KBM-7 (cell line): Measurements from ENCODE around the gene DDX18.

Experiments
- DNase-seq: peaks from one replicate; pipeline ENCODE4 v3.0.0-alpha.2; 2015
- in situ Hi-C: fragments of 300-500 bp; cut with MboI; formaldehyde crosslinking; loops from 2 replicates; pipeline ENCODE4 v1.14.3; 2020; ENCODE audit warnings: low sequenced_read_pairs, low pct_unique_long_range_greater_than_20kb, mixed read lengths

The DDX18 gene

DNA sequence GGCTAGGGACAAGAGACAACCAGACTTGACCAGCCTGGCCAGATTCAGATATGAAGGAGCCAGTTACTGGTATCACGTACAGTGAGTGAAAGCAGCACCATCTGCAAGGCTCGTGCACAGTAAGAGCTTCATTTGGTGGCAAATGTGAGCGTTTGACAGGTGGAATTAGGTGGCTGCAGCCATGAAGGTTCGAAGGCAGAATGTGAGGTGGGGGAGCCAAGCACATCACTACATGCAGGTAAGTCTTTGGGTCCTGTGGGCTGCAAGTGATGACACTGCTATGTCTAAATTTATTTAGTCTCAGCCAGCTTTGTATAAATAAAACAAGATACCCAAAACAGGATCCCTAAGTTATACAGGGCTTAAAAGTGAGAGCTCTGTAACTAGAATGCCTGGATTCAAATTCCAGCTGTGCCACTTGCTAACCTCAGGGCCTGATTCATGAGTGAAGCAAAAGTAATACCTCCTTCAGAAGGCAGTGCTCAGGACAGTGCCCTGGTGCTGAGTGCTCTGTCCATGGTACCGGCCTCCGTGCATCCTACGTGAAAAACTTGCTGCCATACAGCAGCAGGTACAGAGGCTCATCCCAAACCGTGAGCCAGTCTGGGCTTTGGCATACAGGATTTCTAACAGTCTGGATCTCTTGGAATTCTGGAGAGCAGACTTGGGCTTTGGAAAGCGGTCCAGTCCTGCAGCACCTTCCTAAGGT, 18.6 kb downstream of the DDX18 start:
- in situ Hi-C loops: no loop called here

DNA sequence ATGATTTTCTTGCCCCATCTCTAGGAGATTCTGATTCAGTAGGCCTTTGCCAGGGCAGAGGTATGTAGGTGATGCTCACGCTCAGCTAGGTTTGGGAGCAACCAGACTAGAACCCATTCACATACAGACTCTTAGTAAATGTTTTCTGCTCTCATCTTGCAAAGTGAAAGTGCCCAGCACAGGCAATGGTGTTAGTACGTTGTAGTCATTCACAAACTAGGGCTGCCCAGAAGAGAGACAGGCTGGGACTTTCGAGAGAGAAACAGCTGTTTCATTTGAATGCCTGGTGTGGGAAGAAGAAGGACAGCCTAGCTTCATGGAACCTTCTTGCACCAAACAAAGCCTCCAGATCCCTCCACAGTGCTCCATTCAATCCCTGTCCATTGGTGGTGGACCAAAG, 19.4 kb downstream of the DDX18 start:
- in situ Hi-C loops: no loop called here
- DNase-seq: no peak

More for the DNA sequence above, 18.6 kb downstream of the DDX18 start:
- no peak for DNase-seq

DNA sequence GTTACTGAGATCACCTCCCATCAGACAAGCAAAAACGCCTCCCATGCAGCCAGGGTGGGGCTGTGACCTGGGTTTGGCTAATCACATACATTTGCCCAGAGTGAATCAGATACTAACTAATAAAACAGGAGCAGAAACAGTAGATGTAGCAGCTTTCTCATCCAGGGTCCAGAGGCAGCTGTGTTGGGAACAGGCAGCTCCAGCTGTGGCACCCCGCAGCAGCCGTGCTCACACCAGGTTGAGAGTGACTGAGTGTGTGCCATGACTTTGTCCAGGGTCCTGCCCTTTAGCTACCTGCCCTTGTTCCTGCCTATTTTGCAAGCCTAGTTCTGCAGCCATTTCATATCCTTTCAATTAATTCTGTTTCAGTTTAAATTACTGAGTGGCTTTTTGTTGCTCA, 20.5 kb downstream of the DDX18 start:
- in situ Hi-C loops: no loop called here

DNA sequence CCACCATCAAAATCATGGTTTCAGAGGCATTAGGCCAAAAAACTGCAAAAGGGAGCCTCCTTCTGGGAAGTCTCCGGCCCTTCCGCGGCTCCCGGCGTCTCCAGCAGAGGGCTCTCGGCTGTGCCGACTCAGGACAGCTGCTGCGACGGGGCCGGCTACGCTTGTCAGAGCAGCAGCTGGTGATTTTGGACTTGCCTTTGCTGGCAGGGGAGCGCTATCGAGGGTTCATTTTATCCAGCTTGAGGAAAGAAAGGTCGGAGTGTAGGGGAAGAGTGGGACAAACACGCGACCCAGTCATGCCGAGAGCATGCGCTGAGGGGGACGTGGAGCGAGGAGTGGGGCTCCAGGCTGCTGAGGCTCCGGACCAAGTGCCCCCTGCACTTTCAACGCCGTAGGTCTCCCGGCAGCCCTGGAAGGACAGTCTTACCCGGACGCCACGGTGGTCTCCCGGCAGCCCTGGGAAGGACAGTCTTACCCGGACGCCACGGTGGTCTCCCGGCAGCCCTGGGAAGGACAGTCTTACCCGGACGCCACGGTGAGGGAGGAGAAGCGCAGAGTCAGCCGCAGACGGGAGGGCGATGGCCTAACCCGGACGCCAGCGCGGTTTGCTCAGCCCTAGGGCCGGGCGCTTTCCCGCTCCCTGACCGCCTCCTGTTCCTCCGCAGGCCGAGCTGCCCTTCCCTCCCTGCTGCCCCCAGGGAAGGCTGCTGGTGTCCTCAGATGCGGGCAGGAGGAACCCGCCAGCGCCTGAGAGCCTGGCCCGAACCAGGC, 21.7 kb downstream of the DDX18 start:
- DNase-seq: no peak
- in situ Hi-C loops: no loop called here

More for the DNA sequence above, 20.5 kb downstream of the DDX18 start:
- no peak for DNase-seq

DNA sequence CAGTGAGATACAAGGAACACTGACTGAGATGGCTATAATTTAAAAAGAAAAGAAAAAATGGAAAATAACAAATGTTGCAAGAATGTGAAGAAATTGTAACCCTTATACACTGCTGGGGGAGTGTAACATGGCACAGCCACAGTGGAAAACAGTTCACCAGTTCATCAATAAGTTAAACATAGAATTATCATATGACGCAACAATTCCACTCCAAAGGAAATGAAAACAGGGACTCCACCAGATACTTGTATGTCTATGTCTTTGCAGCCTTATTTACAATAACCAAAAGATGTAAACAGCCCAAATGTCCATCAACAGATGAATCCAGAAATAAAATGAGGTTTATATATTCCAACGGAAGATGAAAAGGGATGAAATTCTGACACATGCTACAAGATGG, 30.8 kb downstream of the DDX18 start:
- DNase-seq: no peak
- in situ Hi-C loops: no loop called here

DNA sequence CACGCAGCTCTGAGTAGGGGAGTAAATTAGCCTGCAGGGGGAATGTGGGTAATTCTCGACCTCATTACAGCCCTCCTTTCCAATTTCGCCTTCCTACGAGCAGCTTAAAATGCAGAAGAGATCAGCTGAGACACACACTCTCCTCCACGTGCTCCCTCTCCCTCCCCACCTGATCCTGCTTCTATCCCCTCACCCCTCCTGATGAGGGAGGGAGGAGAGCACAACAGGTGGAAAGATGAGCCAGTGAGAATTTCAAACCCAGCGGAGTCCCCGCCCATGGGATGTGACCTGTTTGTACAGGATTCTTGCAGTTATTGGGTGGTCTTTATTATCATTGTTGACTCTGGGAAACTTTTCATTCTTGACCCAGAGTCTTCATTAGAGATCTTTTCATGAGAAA, 35.5 kb downstream of the DDX18 start:
- no peak for DNase-seq
- in situ Hi-C loops: no loop called here

DNA sequence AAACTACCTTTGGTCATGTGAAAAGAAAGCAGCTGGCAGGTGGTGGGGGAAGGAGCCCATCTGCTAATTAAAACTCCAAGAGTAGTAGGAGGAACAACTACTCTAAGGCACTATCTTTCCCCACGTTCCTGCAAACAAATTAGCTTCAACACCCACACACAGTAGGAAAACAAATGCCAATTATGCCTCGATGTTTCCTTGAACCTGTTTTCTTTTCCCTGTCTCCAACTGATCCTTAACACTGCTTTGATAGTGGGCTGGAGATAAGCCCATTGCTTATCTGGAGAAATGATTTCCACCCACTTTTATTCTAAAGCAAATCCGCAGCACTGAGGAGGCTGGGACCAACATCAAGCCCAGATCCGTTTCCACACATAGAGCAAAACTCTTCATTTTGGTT, 36.0 kb downstream of the DDX18 start:
- DNase-seq: no peak
- in situ Hi-C loops: no loop called here

DNA sequence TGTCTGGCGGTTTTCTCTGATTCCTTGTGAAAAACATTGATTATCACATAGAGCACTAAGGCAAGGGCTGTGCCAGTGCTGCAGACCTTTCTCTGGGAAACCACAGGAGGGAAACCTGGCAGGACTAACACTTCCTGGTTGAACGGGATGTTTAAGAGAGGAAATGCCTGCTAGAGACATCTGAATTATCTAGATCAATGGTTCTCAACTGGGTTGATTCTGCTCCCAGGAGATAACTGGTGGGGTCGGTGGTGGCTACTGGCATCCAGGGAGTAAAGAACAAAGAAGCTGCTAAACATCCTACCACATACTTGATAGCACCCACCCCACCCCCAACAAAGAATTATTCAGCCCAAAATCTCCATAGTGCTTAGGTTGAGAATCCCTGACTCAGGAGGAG, 37.5 kb downstream of the DDX18 start:
- no peak for DNase-seq

DNA sequence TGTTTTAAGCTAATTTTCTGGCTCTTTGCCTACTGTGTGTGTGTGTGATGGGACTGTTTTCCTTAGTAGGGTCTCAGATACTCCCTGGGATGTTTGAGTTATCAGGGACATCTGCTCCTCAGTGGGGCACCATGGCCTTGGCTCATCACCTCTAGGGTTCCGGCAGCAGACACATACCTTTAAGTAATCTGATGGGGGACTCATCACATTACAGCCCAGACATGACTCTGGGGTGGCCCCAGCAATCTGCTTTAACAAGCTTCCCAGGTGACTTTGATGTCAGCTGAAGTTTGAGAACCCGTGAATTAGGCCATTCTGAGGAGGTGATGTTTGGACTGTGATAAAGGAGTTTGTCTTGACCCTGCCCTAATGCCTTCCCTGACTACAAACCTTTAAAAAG, 38.8 kb downstream of the DDX18 start:
- DNase-seq: no peak
- in situ Hi-C loops: no loop called here

More for the DNA sequence above, 37.5 kb downstream of the DDX18 start:
- in situ Hi-C loops: no loop called here

DNA sequence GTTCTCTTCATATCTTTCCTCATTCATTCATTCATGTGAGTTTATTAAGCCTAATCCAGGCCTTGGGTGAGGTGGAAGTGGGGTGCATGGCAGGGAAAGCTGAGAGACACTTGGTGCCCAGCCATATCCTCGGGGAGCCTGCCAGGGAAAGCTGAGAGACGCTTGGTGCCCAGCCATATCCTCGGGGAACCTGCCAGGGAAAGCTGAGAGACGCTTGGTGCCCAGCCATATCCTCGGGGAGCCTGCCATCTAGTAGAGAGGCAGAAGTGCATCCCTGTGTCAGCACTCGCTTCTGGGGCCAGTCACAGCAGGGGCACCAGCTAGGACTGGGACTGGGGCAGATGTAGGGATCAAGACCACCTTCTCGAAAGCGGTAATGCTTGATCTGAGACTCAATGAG, 39.4 kb downstream of the DDX18 start:
- DNase-seq: no peak

DNA sequence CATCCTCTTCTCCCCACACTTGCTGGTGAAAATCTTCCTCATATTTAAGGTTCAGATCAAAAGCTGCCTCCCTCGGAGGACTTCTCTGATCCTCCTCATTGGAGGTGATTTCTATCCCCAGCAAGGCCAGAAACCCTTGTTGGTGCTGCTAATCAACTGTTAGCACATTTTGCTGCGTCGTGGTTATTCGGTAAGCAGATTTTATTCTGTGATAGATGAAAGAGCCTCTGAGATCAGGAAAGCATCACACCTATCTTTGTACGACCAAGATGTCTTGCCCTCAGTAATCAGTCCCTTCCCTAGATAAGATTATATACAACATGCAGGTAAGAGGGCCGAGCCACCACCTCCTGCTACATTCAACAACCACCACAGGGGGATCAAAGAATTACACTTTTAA, 40.1 kb downstream of the DDX18 start:
- in situ Hi-C loops: no loop called here
- no peak for DNase-seq

More for the DNA sequence above, 39.4 kb downstream of the DDX18 start:
- in situ Hi-C loops: no loop called here

DNA sequence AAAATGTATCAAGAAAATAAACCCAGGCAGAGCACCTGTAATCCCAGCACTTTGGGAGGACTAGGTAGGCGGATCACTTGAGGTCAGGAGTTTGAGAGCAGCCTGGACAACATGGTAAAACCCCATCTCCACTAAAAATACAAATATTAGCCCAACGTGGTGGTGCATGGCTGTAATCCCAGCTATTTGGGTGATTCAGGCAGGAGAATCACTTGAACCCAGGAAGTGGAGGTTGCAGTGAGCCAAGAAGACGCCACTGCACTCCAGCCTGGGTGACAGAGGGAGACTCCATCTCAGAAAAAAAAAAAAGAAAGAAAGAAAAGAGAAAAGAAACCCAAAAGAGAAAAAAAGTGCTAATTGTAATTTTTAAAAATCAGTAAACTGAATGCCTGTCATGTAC, 41.4 kb downstream of the DDX18 start:
- DNase-seq: no peak
- in situ Hi-C loops: no loop called here

DNA sequence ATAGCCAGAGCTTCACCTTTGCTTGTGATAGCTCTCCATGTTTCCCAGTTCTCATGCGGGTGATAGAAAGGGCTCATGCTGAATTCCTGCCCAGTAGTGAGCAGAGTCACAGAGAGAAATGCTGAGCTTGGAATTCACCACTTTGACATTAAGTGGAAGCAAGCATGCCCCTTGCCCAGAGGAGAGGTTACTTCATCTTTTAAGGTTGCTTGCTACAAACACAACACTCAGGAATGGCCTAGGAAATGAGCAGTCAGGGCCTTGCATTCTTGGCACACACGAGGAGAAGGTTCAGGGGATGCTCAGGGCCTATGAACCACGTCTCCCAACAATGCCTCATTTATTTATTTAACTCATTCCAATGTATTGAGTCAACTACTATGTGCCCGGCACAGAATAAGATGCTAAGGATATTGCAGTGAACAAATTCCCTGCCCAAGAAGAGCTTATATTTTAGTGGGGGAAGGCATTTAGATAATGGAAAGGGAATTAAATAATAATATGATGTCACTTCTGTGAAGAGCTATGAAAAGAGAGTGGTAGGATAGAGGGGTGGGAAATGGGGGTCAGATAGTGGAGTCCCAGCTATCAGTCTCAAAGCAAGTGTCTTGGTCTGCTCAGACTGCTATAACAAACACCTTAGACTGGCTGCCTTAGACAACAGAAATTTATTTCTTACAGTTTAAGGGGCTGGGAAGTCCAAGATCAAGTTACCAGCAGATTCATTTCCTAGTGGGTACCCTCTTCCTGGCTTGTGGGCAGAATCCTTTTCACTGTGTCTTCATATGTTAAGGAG, 42.1 kb downstream of the DDX18 start:
- in situ Hi-C loops: no loop called here
- no peak for DNase-seq

DNA sequence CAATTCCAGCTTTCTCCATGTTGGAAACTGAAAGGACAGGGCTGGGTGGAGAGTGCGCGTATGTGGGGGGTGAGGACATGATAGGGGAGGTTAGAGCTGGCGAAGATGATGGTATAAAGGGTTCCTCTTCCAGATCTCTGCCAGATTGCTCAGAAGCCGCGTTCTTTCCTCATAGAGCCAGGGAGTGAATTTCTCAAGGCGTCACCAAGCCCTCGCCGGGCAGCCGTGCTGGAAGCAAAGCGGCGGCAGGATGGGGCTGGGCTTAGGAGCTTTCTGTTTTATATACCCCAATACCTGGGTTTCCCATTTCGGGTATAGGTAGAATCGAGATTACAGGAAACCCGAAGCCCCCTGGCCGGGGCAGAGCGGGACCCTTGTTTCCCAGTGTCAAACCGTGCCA, 43.8 kb downstream of the DDX18 start:
- no peak for DNase-seq
- in situ Hi-C loops: no loop called here

DNA sequence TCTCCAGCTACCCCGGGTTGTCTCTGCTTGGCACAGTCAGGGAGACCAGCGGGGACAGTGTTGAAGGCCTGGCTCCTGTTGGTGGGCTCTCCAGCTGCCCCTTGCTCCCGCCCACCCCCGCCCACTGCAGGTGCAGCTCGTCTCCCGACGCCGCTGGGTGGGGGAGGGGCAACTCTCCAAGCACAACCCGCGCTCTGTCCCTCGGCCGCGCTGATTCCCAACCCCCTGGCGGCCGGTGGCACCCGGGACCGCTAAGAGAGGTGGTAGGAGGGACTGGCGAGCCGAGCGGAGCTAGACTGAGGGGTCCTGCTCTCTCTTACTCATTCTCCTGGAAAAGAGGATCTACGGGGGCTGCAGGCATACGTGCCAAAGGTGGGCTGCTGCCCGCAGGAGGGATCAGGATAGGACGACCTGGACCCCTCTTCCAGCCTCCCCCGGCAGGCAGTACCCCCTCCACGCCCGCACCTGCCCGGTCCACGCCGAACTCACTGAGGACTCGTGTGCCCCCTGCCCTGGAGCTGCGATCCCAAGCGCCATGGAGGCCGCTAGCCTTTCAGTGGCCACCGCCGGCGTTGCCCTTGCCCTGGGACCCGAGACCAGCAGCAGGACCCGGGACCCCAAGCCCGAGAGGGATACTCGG, 44.5 kb downstream of the DDX18 start:
- in situ Hi-C loops: no loop called here

DNA sequence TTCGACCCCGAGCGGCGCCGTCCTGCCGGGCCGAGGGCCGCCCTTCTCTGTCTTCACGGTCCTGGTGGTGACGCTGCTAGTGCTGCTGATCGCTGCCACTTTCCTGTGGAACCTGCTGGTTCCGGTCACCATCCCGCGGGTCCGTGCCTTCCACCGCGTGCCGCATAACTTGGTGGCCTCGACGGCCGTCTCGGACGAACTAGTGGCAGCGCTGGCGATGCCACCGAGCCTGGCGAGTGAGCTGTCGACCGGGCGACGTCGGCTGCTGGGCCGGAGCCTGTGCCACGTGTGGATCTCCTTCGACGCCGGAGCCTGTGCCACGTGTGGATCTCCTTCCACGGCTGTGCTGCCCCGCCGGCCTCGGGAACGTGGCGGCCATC, 45.0 kb downstream of the DDX18 start:
- no peak for DNase-seq
- in situ Hi-C loops: no loop called here

More for the DNA sequence above, 44.5 kb downstream of the DDX18 start:
- no peak for DNase-seq

DNA sequence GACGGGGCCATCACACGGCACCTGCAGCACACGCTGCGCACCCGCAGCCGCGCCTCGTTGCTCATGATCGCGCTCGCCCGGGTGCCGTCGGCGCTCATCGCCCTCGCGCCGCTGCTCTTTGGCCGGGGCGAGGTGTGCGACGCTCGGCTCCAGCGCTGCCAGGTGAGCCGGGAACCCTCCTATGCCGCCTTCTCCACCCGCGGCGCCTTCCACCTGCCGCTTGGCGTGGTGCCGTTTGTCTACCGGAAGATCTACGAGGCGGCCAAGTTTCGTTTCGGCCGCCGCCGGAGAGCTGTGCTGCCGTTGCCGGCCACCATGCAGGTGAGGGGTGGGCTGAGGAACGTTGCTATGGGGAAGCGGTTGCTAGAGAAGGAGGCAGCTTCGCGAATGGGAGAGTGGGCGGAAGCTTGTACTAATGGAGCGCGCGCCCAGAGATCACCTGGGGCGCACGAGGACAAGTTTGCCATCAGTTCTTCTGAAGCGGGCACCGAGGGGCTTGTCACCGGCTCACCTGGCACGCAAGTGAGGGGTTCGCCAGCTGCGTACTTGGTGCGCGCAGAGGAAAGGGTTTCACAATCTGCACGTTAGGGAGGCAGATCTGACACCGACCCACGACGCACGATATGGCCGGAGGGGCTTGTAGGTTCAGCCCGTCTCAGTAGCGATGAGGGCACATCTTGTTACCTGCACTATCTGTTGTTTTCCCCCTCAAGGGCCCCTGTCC, 45.6 kb downstream of the DDX18 start:
- DNase-seq: no peak
- in situ Hi-C loops: no loop called here

DNA sequence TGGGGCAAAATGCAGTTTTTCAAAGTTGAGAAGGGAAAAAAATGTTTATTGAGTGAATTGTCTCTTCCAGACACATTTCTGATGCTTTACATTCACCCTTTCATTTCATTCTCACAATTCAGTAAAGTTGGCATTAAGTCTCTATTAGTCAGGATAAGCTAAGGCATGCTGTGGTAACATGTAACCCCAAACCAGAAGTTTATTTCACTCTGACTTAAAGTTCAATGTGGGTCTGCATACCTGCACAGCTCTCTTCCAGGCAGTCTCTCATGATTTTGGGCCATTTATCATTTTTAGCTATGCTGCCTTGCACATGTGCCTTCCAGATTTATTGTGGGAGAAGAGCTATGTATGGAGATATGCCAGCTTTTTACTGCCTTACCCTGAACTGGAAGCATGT, 48.0 kb downstream of the DDX18 start:
- no peak for DNase-seq
- in situ Hi-C loops: no loop called here

DNA sequence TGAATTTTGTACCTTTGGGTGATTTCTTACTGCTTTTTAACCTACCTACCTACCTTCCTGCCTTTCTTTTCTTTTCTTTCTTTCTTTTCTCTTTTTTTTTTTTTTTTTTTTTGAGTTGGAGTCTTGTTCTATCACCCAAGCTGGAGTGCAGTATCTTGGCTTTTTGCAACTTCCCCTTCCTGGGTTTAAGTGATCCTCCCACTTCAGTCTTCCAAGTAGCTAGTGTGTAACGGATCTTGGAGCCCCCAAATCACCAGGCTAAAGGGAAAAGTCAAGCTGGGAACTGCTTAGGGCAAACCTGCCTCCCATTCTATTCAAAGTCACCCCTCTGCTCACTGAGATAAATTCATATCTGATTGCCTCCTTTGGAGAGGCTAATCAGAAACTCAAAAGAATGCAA, 61.3 kb downstream of the DDX18 start:
- in situ Hi-C loops: no loop called here
- peak; percentile 47 for DNase-seq
